ENCODE measurements around the gene LUZP4.

DNA sequence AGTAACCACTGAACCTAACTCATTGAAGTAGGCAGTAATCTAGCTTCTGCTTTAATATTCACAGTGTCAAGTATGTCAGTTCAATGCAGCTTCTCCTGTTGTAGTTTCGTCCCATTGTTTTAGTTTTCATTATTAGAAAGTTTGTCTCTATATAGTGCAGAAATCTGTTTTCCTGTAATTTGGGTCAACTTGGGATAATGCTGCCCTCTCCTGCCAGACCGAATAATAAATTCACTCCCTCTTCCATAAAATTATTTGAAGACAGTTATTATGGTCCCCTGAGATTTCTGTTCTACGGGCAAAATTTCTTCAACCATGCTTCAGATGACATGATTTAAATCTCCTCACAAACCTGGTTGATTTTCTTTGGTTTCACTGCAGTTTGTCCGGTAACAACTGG is 4.6 kb upstream of the LUZP4 start:
- TF ChIP-seq, protein P1, sequence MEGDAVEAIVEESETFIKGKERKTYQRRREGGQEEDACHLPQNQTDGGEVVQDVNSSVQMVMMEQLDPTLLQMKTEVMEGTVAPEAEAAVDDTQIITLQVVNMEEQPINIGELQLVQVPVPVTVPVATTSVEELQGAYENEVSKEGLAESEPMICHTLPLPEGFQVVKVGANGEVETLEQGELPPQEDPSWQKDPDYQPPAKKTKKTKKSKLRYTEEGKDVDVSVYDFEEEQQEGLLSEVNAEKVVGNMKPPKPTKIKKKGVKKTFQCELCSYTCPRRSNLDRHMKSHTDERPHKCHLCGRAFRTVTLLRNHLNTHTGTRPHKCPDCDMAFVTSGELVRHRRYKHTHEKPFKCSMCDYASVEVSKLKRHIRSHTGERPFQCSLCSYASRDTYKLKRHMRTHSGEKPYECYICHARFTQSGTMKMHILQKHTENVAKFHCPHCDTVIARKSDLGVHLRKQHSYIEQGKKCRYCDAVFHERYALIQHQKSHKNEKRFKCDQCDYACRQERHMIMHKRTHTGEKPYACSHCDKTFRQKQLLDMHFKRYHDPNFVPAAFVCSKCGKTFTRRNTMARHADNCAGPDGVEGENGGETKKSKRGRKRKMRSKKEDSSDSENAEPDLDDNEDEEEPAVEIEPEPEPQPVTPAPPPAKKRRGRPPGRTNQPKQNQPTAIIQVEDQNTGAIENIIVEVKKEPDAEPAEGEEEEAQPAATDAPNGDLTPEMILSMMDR (conservative IDR thresholded peaks at IDR 0.05; ENCODE audit: low read length) = no peak
- no peak for TF ChIP-seq EZH2phosphoT487 (IDR thresholded peaks at IDR 0.05; ENCODE audit: borderline replicate concordance, low read depth, low read length)
